GM10847 (cell line): ENCODE measurements around the gene OR11A1.

Experiments
- POLR2A ChIP-seq: IDR thresholded peaks from 2 replicates; pipeline ENCODE4 v1.6.1; 2011; ENCODE audit not compliant: insufficient read length; ENCODE audit errors: extremely low read depth

Gene OR11A1

DNA sequence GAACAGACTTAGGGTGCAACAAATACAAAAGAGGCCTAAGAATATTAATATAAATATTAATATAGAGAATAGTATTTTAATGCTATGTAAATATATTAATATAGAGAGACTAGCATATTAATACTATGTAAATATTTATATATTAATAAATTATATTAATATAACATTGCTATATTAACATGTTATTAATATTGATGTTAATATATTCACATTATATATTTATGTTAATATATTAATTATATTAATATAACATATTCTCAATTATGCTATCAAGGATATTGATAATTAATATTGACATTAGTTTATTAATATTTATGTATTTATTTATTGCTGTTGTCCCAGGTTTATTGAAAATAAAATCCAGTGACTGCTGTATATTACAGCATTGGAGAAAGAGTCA is 32.0 kb upstream of the OR11A1 start:
- no peak for TF ChIP-seq POLR2A

DNA sequence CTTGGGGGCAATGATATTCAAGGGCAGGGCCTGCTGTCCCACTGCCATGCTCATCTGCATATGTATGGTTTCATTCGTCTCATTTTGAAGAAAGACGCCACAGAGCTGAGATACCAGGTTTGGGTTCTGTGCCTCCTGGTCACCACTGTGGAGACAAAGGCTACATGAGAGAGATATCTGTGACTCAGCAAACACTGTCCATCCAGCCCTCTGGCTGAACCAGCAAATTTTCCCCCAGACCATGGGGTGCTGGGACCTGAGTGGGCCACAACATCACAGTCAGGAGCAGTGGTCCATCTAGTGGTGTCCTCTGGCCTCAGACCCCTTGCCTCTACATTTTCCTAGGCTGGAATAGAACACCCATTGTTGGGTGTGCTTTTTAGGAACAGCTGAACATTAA is 30.8 kb upstream of the OR11A1 start, which contains the start of gene MAS1L:
MAS1L (minus strand) TSS at position 297 of the 400 bp plus-strand sequence; CDS start at position 243, 54 bp downstream.
- TF ChIP-seq POLR2A: no peak

DNA sequence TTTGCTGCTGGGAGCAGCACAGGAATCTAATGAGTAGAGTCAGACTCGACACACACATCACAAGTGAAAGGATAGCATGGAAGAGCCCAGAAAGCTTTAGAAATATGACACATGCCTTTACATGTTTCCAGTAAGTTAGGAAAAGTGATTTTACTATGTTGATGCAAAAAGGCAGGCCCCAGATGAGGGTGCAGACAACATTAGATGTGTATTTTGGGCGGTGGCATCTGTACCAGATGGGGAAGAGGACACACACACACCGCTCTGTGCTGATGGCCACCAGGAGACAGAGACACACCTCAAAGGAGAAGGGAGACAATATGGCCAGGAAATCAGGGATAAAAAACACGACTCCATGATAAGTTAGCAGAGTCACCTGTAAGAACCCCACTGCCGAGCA is 30.3 kb upstream of the OR11A1 start:
- TF ChIP-seq POLR2A: no peak

DNA sequence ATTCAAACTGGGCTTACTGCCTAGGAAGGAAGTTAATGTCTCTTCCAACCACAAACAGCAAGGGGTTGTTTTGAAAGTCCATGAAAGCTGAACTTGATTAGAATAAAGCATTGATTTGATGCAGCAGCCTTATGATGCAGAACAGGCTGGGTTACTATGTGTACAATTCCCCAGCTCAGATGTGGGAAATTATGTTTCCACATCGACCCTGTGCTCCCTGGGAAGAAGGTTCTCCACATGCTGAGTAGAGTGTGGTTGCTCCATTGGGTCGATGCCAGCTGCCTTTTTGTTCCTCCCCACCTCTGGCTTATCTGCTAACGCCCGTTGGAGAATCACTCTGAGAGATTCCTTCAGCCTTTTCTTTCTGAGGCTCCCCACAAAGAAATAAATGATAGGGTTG is 29.7 kb upstream of the OR11A1 start:
- no peak for TF ChIP-seq POLR2A

DNA sequence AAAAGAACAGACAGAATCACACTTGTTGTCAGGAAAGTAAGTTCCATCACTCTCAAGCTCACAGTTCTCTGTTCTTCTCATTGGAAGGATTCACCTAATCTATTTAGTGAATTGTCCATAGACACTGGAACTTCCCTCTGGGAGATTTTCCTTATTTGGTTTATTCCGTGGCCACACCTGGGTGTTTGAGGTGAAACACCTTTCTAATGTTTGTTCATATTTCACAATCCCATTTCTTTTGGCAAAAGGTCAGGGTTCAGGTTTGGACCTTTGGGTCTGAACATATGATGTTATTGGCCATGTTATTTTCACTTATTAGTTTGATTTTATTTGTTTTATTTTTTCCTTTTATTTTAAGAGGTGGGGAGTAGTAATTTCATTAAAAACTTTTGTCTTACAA is 26.9 kb upstream of the OR11A1 start:
- no peak for TF ChIP-seq POLR2A

DNA sequence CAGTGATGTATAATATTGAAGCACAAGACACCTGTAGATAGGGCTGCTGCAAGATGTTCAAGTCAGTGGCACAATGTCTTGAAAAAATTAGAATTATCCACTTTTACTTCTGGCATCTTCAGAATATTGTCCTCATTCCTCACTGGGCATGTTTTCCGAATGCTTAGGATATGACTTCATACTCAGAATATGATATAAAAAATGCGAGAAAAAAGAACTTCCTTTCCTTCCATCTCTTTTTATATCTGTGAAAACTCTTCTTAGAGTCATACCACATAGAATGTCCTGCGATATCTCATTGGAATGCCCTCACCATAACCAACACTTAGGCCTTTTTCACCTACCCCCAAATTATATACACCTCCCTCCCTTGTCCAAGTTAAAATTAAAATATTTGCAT is 26.3 kb upstream of the OR11A1 start:
- no peak for TF ChIP-seq POLR2A

DNA sequence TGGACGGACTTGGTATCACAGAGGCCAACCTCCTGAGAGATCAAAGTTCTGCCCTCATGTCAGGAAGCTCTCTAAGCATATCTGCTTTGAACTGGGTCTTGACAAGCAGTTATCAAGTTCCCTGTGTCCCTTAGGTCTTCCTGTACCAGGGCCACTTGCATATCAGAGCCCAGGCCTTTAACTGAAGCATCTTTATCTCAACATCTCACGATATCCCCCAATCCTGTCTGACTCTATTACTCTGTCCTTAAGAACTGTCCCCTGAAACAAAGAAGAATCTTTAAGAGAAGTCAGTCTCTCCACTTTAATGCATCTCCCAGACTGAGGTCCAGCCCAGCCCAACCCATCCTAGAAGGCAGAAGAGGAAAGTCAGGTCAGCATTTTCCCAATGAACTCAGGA is 22.7 kb upstream of the OR11A1 start:
- TF ChIP-seq POLR2A: no peak

DNA sequence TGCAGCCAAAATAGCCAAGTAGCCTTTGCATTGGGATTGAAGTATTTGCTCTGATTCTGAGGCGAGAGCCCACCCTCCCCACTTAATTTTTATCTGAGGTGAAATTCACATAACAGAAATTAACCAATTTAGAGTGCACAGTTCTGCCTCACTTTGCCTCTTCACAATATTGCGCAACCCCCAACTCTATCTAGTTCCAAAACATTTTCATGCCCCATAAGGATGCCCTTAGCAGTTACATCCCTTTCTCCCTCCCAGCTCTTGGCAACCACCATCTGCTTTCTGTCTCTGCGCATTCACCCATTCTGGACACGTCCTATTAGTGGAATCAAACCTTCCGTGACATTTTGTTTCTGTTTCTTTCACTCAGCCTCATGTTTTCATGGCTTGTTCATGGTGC is 21.9 kb upstream of the OR11A1 start:
- no peak for TF ChIP-seq POLR2A

DNA sequence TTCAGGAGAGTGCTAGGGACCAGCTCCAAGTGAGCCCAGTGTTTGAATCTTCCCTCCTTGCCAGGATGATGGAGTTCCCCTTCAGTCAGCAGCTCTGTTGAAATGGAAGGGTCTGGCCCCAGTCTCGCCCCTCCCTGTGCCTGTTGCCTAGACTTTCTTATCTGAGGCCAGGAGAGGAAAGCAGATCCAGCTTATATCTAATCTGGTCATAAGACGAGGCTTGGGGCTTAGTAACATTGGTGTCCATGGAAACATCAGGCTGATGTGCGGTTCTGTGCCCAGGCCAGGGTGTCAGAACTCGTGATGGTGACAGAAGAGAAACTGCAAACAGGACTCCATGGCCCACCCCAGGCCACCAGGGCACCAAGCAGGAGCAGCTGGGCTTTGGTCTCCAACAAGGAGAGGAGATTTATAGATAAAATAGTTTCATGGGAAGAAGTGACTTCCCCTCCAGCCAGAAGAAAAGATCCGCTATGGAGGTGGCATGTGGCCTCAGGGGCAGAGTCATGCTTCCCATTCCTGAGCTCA is 21.1 kb upstream of the OR11A1 start:
- no peak for TF ChIP-seq POLR2A

DNA sequence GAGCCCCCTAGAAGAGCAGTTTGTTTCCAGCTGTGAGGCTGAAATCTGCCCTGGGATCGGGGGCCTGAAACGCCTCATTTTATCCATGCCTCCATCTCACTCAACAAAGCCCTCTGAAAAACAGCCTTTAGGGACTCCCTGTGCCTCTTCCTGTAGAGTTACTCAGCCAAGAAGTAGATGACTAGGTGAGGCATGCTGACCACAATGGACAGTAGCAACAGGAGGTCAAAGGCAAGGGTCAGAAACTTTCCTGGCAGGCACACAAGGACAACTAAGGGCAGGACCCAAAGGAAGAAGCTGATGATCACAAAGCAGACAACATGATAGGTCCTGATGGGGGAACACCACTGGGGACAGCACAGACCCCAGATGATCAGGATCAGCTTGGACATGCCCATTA is 18.1 kb upstream of the OR11A1 start:
- TF ChIP-seq POLR2A: no peak

DNA sequence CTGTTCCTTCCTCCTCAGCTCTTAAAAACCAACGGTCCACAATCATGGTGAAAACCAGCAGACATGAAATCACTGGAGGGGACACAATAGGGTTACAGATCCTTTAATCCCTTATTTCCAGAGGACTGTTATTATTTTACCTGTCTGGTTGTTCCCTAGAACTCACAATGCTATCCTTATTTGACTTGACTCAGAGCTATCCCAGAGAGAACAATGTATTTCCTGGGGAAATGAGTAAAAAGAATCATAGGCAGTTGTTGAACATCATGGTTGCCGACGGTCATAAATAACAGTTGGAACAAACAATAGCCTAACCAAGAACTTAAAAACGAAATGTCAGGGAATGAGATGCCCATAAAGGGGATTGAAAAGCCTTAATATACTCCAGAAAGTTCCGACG is 9.4 kb upstream of the OR11A1 start:
- no peak for TF ChIP-seq POLR2A

DNA sequence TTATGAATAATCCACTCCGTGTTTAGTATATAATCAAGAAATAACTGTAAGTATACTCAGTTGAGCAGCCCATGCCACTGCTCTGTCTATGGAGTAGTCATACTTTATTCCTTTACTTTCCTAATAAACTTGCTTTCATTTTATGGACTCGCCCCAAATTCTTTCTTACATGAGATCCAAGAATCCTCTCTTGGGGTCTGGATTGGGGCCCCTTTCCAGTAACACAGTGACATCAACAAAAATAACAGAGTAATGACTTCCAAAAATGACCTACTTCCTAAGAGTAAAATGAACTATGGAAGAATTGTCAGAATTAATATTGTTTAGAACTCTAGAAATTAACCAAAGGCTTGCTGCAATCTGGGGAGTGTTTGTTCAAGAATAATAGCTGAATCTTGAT is 8.9 kb upstream of the OR11A1 start:
- no peak for TF ChIP-seq POLR2A

DNA sequence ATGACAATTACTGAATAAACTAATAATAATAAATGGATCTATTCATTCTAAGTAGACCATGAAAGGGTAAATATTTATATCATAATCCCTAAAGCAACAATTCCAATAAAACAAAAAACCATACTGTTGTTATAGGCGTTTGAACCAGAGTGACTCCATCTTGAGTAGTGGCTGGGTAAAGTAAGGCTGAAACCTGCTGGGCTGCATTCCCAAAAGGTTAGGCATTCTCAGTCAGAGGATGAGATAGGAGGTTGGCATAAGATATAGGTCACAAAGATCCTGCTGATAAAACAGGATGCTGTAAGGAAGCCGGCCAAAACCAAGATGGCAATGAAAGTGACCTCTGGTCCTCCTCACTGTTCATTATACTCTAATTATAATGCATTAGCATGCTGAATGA is 8.4 kb upstream of the OR11A1 start:
- TF ChIP-seq POLR2A: no peak

DNA sequence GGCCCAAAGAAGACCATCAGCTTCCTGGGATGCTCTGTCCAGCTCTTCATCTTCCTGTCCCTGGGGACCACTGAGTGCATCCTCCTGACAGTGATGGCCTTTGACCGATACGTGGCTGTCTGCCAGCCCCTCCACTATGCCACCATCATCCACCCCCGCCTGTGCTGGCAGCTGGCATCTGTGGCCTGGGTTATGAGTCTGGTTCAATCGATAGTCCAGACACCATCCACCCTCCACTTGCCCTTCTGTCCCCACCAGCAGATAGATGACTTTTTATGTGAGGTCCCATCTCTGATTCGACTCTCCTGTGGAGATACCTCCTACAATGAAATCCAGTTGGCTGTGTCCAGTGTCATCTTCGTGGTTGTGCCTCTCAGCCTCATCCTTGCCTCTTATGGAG is 5.2 kb upstream of the OR11A1 start:
- TF ChIP-seq POLR2A: no peak

DNA sequence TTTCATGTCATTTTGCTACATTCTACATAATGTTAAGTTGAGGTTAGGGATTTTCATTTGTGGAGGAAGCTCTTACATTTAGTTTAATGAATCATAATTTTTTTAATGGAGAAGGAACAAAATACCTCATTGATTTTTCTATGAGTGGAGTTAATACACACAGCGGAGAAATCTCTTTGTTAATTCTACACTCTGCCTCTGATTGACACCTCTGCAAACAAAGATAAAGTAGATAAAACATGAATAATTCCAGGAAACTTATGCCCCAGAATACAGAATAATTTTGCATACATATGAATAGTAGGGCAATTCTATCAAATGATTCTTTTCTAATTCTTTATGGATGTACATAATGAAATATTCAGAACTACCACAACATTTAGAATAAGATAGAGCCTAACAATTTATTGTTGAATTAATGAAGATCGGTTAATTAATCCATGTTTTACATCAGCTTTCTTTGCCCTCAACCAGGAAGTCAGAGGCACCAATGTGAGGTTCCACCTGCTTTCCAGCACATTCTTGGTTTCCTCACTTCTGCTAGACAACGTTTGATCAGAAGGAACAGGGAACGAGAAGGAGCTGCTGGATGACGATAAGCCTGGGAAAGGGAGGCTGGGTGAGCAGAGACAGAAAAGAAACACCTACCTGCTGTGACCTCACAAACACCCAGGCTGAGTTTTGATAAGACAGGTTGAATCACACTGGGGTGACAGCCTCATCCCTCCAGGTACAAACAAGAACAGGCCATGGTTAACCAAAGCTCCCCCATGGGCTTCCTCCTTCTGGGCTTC is 4.3 kb upstream of the OR11A1 start:
- TF ChIP-seq POLR2A: no peak

DNA sequence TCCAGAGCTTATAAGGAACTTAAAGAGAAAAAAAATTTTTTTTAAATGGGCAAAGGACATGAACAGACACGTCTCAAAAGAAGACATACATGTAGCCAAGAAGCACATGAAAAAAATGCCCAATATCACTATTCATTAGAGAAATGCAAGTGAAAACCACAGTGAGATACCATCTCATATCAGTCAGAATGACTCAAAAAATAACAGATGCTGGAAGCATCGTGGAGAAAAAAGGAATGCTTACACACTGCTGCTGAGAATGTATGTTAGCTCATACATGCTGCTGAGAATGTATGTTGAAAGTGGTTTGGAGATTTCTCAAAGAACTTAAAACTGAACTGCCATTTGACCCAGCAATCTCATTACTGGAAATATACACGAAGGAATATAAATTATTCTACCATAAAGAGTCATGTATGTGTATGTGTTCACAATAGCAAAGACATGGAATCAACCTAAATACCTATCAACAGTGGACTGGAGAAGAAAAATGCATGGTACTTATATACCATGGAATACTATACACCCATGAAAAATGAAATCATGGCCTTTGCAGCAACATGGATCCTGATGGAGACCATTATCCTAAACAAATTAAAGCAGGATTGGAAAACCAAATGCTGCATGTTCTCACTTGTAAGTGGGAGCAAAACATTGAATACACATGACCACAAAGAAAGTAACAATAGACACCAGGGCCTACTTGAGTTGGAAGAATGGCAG is 5.2 kb downstream of the OR11A1 start:
- TF ChIP-seq POLR2A: no peak
